ENCODE results near the gene JAZF1. TPM values are rescaled to one million over a fixed set of nuclear protein-coding genes. Genes with fewer than 3 reads are reported as not detected.

The JAZF1 gene
- total RNA-seq, 4 donors from 2014 or later = 4.7 to 8.1 (median 5.7) TPM

GRCh38 chr7:28157076-28157745, 23.4 kb downstream of the JAZF1 start:
- intact Hi-C loops (cut with DNase I; ENCODE audit: low total_unique reads) = no loop called here
- H3K4me3 ChIP-seq (ENCODE audit: low read depth, poor library complexity, severe bottlenecking) = no peak overlapping the region
- no peak for TF ChIP-seq CTCF (IDR thresholded peaks at IDR 0.05)
- TF ChIP-seq POLR2A (IDR thresholded peaks at IDR 0.05) = no peak
- 70 to 84% methylated on average over 6 of the region's 6 CpGs for WGBS, 2 donors
- DNase-seq (ENCODE audit: low spot score in 2 of 2) = no peak

- intact Hi-C loops (cut with DNase I; ENCODE audit: low total_unique reads) = no loop called here
- no peak for TF ChIP-seq POLR2A (IDR thresholded peaks at IDR 0.05)
- TF ChIP-seq CTCF (IDR thresholded peaks at IDR 0.05) = no peak
- H3K4me3 ChIP-seq (ENCODE audit: low read depth, poor library complexity, severe bottlenecking) = no peak overlapping the region
- 70 to 96% methylated on average over 4 of the region's 4 CpGs for WGBS, 2 donors
- no peak for DNase-seq (ENCODE audit: low spot score in 2 of 2)
These were observed 24.2 kb downstream of the JAZF1 start for GRCh38 chr7:28156401-28156800.

GRCh38 chr7:28155964-28156363, 24.6 kb downstream of the JAZF1 start:
- 32 to 38% methylated on average over 3 of the region's 3 CpGs for WGBS, 2 donors
- peak in 1 of 2 donors; percentile 42 for DNase-seq (ENCODE audit: low spot score in 2 of 2)
- H3K4me3 ChIP-seq (ENCODE audit: low read depth, poor library complexity, severe bottlenecking) = no peak overlapping the region
- intact Hi-C loops (cut with DNase I; ENCODE audit: low total_unique reads) = no loop called here
- TF ChIP-seq CTCF (IDR thresholded peaks at IDR 0.05) = no peak
- TF ChIP-seq POLR2A (IDR thresholded peaks at IDR 0.05) = no peak

- 71% methylated on average over 3 of the region's 3 CpGs for WGBS, 2 donors
- intact Hi-C loops (cut with DNase I; ENCODE audit: low total_unique reads) = no loop called here
These were observed 25.5 kb downstream of the JAZF1 start for GRCh38 chr7:28155019-28155660.

GRCh38 chr7:28152594-28152993, 28.0 kb downstream of the JAZF1 start:
- WGBS, 2 donors = 69 to 73% methylated on average over 4 of the region's 4 CpGs

More at GRCh38 chr7:28155019-28155660, 25.5 kb downstream of the JAZF1 start:
- TF ChIP-seq POLR2A (IDR thresholded peaks at IDR 0.05) = no peak
- no peak for TF ChIP-seq CTCF (IDR thresholded peaks at IDR 0.05)
- DNase-seq (ENCODE audit: low spot score in 2 of 2) = no peak
- no peak overlapping the region for H3K4me3 ChIP-seq (ENCODE audit: low read depth, poor library complexity, severe bottlenecking)

More at GRCh38 chr7:28152594-28152993, 28.0 kb downstream of the JAZF1 start:
- TF ChIP-seq POLR2A (IDR thresholded peaks at IDR 0.05) (no peak), CTCF (IDR thresholded peaks at IDR 0.05) (no peak)
- intact Hi-C loops (cut with DNase I; ENCODE audit: low total_unique reads) = no loop called here
- H3K4me3 ChIP-seq (ENCODE audit: low read depth, poor library complexity, severe bottlenecking) = no peak overlapping the region
- DNase-seq (ENCODE audit: low spot score in 2 of 2) = no peak
